NCI-H1048 (cell line): Measurements from ENCODE around the gene ACOT7.
"Not testable (repeated sequence)": the region's sequence is repeated elsewhere in the genome, so short reads cannot be mapped to it uniquely, and the experiment has no call there.

Experiments
- DNase-seq: peaks from one replicate; lab custom pipeline; 2025; lab: John Stamatoyannopoulos, UW

The ACOT7 gene

GRCh38 chr1:6396998-6397397 is 3.4 kb upstream of the ACOT7 start:
- no peak for DNase-seq

GRCh38 chr1:6395781-6396244 is 2.2 kb upstream of the ACOT7 start:
- not testable (repeated sequence) for DNase-seq

GRCh38 chr1:6395130-6395529 is 1.6 kb upstream of the ACOT7 start:
- DNase-seq = not testable (repeated sequence)

- no peak for DNase-seq
Measured at GRCh38 chr1:6392809-6393399, 663 bp downstream of the ACOT7 start.

- DNase-seq = no peak
Measured at GRCh38 chr1:6391951-6392808, 1.4 kb downstream of the ACOT7 start.

- no peak for DNase-seq
Measured at GRCh38 chr1:6389971-6390370, 3.6 kb downstream of the ACOT7 start.

GRCh38 chr1:6386371-6386949 is 7.1 kb downstream of the ACOT7 start:
- DNase-seq = no peak

GRCh38 chr1:6385488-6386191 is 7.9 kb downstream of the ACOT7 start:
- no peak for DNase-seq

GRCh38 chr1:6384962-6385361 is 8.6 kb downstream of the ACOT7 start:
- no peak for DNase-seq

GRCh38 chr1:6384135-6384534 is 9.4 kb downstream of the ACOT7 start:
- no peak for DNase-seq

GRCh38 chr1:6380037-6380436 is 13.5 kb downstream of the ACOT7 start:
- no peak for DNase-seq

GRCh38 chr1:6378096-6378746 is 15.3 kb downstream of the ACOT7 start:
- no peak for DNase-seq

- DNase-seq = no peak
Measured at GRCh38 chr1:6373961-6374720, 19.4 kb downstream of the ACOT7 start.

- DNase-seq = not testable (repeated sequence)
Measured at GRCh38 chr1:6372236-6372635, 21.3 kb downstream of the ACOT7 start.

GRCh38 chr1:6370006-6370405 is 23.6 kb downstream of the ACOT7 start:
- no peak for DNase-seq

GRCh38 chr1:6367381-6368012 is 26.1 kb downstream of the ACOT7 start:
- DNase-seq = no peak

- DNase-seq = no peak
Measured at GRCh38 chr1:6365047-6365446, 28.5 kb downstream of the ACOT7 start.

- not testable (repeated sequence) for DNase-seq
Measured at GRCh38 chr1:6363085-6363884, 30.3 kb downstream of the ACOT7 start.

- no peak for DNase-seq
Measured at GRCh38 chr1:6361124-6361775, 32.3 kb downstream of the ACOT7 start.
